Measurements from ENCODE around the gene NDUFA5. TPM values are rescaled to one million over a fixed set of nuclear protein-coding genes. Genes with fewer than 3 reads are reported as not detected.

Gene NDUFA5
- total RNA-seq, 1 donor from 2014 or later: 42.2 TPM

DNA sequence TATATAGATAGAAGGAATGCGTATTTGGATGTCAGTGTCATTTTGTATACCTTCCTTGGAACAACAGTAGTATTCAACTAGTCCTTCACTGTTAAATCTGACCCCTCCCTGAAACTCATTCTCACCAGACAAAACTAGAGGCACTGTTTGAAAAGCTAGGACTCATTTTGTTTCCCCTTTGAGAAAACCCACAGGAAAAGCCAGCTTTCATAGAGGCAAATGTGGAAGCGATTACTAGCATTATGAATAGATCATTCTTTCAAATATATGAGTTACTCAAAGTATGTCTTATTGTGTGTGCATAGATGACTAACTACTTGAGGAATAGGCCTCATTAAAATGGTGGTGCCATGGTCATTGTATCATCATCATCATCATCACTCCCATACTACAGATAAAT, 42.1 kb upstream of the NDUFA5 start:
- no peak for DNase-seq (ENCODE audit: low read depth)
- Histone ChIP-seq H3K4me3 (ENCODE audit: low read depth, low read length) (no peak overlapping the region), H3K36me3 (ENCODE audit: control insufficient read depth, insufficient read depth, low read length) (no peaks in the 10 kb centered on the region), H3K27me3 (ENCODE audit: control insufficient read depth, insufficient read depth, low read length) (no peaks in the 10 kb centered on the region)
- TF ChIP-seq, protein P1, sequence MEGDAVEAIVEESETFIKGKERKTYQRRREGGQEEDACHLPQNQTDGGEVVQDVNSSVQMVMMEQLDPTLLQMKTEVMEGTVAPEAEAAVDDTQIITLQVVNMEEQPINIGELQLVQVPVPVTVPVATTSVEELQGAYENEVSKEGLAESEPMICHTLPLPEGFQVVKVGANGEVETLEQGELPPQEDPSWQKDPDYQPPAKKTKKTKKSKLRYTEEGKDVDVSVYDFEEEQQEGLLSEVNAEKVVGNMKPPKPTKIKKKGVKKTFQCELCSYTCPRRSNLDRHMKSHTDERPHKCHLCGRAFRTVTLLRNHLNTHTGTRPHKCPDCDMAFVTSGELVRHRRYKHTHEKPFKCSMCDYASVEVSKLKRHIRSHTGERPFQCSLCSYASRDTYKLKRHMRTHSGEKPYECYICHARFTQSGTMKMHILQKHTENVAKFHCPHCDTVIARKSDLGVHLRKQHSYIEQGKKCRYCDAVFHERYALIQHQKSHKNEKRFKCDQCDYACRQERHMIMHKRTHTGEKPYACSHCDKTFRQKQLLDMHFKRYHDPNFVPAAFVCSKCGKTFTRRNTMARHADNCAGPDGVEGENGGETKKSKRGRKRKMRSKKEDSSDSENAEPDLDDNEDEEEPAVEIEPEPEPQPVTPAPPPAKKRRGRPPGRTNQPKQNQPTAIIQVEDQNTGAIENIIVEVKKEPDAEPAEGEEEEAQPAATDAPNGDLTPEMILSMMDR (IDR thresholded peaks at IDR 0.05; ENCODE audit: insufficient read depth, low read length, poor library complexity, severe bottlenecking): no peak

DNA sequence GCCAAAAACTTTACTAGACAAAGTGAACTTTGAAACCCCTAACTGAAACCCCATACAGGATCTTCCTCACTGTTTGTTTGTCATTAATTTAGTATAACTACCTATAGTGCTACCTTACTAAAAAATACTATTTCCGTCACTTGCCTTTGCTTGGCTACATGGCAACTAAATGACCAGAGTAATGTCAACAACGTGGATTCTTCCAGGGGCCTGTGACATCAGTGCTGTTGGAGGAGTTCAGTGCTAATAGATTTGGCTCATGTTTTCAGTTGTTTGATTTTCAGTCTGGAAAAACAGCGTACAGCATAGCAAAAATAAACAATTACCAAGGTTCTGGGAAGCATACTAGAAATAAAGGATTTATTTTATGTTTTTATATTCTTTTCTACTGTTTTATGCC, 41.0 kb upstream of the NDUFA5 start:
- Histone ChIP-seq H3K36me3 (ENCODE audit: control insufficient read depth, insufficient read depth, low read length) (no peaks in the 10 kb centered on the region), H3K27me3 (ENCODE audit: control insufficient read depth, insufficient read depth, low read length) (no peaks in the 10 kb centered on the region), H3K4me3 (ENCODE audit: low read depth, low read length) (no peak overlapping the region)
- DNase-seq (ENCODE audit: low read depth): no peak
- TF ChIP-seq, protein P1 (IDR thresholded peaks at IDR 0.05; ENCODE audit: insufficient read depth, low read length, poor library complexity, severe bottlenecking): no peak

- no peaks in the 10 kb centered on the region for H3K36me3 ChIP-seq (ENCODE audit: control insufficient read depth, insufficient read depth, low read length)
- H3K4me3 ChIP-seq (ENCODE audit: low read depth, low read length): no peak overlapping the region
- no peaks in the 10 kb centered on the region for H3K27me3 ChIP-seq (ENCODE audit: control insufficient read depth, insufficient read depth, low read length)
- DNase-seq (ENCODE audit: low read depth): no peak
- TF ChIP-seq, protein P1 (IDR thresholded peaks at IDR 0.05; ENCODE audit: insufficient read depth, low read length, poor library complexity, severe bottlenecking): no peak
Measured at GRCh38 chr7:123594813-123595241, 37.2 kb upstream of the NDUFA5 start.

DNA sequence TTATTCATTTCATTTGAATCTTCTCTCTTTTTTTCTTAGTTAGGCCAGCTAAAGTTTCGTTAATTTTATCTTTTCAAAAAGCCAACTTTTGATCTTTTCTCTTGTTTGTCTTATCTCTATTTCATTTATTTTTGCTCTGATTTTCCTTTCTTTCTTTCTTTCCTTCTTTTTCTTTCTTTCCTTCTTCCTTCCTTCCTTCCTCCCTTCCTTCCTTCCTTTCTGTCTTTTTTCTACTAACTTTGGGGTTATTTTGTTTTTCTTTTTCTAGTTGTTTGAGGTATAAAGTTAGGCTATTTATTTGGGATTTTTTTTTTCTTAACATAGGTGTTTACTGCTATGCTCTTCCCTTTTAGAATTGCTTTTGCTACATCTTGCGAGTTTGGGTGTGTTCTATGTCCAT, 30.8 kb upstream of the NDUFA5 start:
- Histone ChIP-seq H3K36me3 (ENCODE audit: control insufficient read depth, insufficient read depth, low read length) (no peaks in the 10 kb centered on the region), H3K4me3 (ENCODE audit: low read depth, low read length) (no peak overlapping the region), H3K27me3 (ENCODE audit: control insufficient read depth, insufficient read depth, low read length) (no peaks in the 10 kb centered on the region)
- no peak for DNase-seq (ENCODE audit: low read depth)
- TF ChIP-seq, protein P1 (IDR thresholded peaks at IDR 0.05; ENCODE audit: insufficient read depth, low read length, poor library complexity, severe bottlenecking): no peak

DNA sequence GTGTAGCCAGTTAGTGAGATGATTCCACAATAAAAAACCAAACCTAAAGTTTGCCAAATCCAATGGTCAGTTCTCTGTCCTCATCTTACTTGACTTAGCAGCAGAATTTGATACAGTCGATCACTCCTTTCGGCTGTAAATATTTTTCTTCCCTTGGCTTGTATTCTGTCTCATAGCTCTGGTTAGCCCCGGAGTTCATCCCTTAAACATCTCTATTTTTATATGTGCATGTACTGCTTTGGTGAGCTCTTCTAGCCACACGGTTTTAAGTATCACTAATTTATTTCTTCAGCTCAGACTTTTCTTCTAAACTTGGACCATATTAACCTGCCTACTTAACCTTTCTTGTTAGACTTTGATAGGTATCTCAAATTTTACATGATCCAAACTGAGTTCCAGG, 26.2 kb upstream of the NDUFA5 start:
- TF ChIP-seq, protein P1 (IDR thresholded peaks at IDR 0.05; ENCODE audit: insufficient read depth, low read length, poor library complexity, severe bottlenecking): no peak
- H3K4me3 ChIP-seq (ENCODE audit: low read depth, low read length): no peak overlapping the region
- no peak for DNase-seq (ENCODE audit: low read depth)
- H3K27me3 ChIP-seq (ENCODE audit: control insufficient read depth, insufficient read depth, low read length): no peaks in the 10 kb centered on the region
- no peaks in the 10 kb centered on the region for H3K36me3 ChIP-seq (ENCODE audit: control insufficient read depth, insufficient read depth, low read length)

- H3K36me3 ChIP-seq (ENCODE audit: control insufficient read depth, insufficient read depth, low read length): no peaks in the 10 kb centered on the region
- TF ChIP-seq, protein P1 (IDR thresholded peaks at IDR 0.05; ENCODE audit: insufficient read depth, low read length, poor library complexity, severe bottlenecking): no peak
- H3K27me3 ChIP-seq (ENCODE audit: control insufficient read depth, insufficient read depth, low read length): no peaks in the 10 kb centered on the region
- DNase-seq (ENCODE audit: low read depth): no peak
- no peak overlapping the region for H3K4me3 ChIP-seq (ENCODE audit: low read depth, low read length)
Measured at GRCh38 chr7:123581162-123581459, 23.5 kb upstream of the NDUFA5 start.

Measured in kidney epithelial cell (primary cell).